Stimulated activated CD8-positive, alpha-beta memory T cell treated with anti-CD3 and anti-CD28 coated beads, Interleukin-4, amount 100 ng/mL, for 48 hours (primary cell): ENCODE results near the gene SYNGAP1.

ENCODE experiments used
- DNase-seq: peaks from one replicate; pipeline ENCODE4 v3.0.0-alpha.2; 2020

The SYNGAP1 gene

GRCh38 chr6:33424855-33425667 lies 5.2 kb downstream of the SYNGAP1 start:
- no peak for DNase-seq

GRCh38 chr6:33425668-33426577 lies 6.1 kb downstream of the SYNGAP1 start:
- peak; percentile 91 for DNase-seq

GRCh38 chr6:33426590-33427511 lies 7.0 kb downstream of the SYNGAP1 start:
- DNase-seq = no peak

- peak; percentile 70 for DNase-seq
Measured at GRCh38 chr6:33427585-33428223, 7.8 kb downstream of the SYNGAP1 start.

- DNase-seq = peak; percentile 55
Measured at GRCh38 chr6:33428224-33428965, 8.5 kb downstream of the SYNGAP1 start.

- no peak for DNase-seq
Measured at GRCh38 chr6:33428966-33429749, 9.3 kb downstream of the SYNGAP1 start.

GRCh38 chr6:33429750-33430052 lies 9.8 kb downstream of the SYNGAP1 start:
- no peak for DNase-seq

GRCh38 chr6:33430334-33430733 lies 10.5 kb downstream of the SYNGAP1 start:
- DNase-seq = no peak

- peak; percentile 89 for DNase-seq
Measured at GRCh38 chr6:33430991-33431879, 11.4 kb downstream of the SYNGAP1 start.

GRCh38 chr6:33431880-33432541 lies 12.1 kb downstream of the SYNGAP1 start:
- no peak for DNase-seq

- no peak for DNase-seq
Measured at GRCh38 chr6:33432546-33432945, 12.7 kb downstream of the SYNGAP1 start.

- no peak for DNase-seq
Measured at GRCh38 chr6:33433001-33433543, 13.2 kb downstream of the SYNGAP1 start.

- no peak for DNase-seq
Measured at GRCh38 chr6:33433544-33434191, 13.8 kb downstream of the SYNGAP1 start.

GRCh38 chr6:33434961-33435360 lies 15.1 kb downstream of the SYNGAP1 start:
- no peak for DNase-seq

GRCh38 chr6:33437666-33438065 lies 17.8 kb downstream of the SYNGAP1 start:
- no peak for DNase-seq

GRCh38 chr6:33438978-33439594 lies 19.2 kb downstream of the SYNGAP1 start:
- no peak for DNase-seq

- DNase-seq = no peak
Measured at GRCh38 chr6:33439956-33440648, 20.2 kb downstream of the SYNGAP1 start.
